ENCODE measurements around the gene USP3. TPM values are rescaled to one million over a fixed set of nuclear protein-coding genes. Genes with fewer than 3 reads are reported as not detected.
A peak's percentile ranks its signal among the peaks of the same experiment; 100 is the strongest.
"Not testable (repeated sequence)": the region's sequence is repeated elsewhere in the genome, so short reads cannot be mapped to it uniquely, and the experiment has no call there.

USP3 gene
- total RNA-seq, 1 donor from 2014 or later, result 83.2 TPM

GRCh38 chr15:63530752-63531299 is 26.4 kb downstream of the USP3 start:
- FAIRE-seq (no peak), DNase-seq (ENCODE audit: low read depth) (no peak)
- no peaks in the 10 kb centered on the region for H3K27me3 ChIP-seq (ENCODE audit: control insufficient read depth, insufficient read depth, low read length)
- no peak for TF ChIP-seq CTCF (IDR thresholded peaks at IDR 0.05; ENCODE audit: insufficient read depth, low read length, severe bottlenecking)
- no peaks in the 10 kb centered on the region for H3K36me3 ChIP-seq (ENCODE audit: control insufficient read depth, insufficient read depth, low read length)
- H3K4me3 ChIP-seq (ENCODE audit: low read depth, low read length), result no peak overlapping the region

GRCh38 chr15:63531586-63531985 is 27.2 kb downstream of the USP3 start:
- DNase-seq (ENCODE audit: low read depth) (no peak), FAIRE-seq (no peak)
- Histone ChIP-seq H3K27me3 (ENCODE audit: control insufficient read depth, insufficient read depth, low read length) (no peaks in the 10 kb centered on the region), H3K36me3 (ENCODE audit: control insufficient read depth, insufficient read depth, low read length) (no peaks in the 10 kb centered on the region), H3K4me3 (ENCODE audit: low read depth, low read length) (no peak overlapping the region)
- TF ChIP-seq CTCF (IDR thresholded peaks at IDR 0.05; ENCODE audit: insufficient read depth, low read length, severe bottlenecking), result peak; percentile 3

GRCh38 chr15:63532307-63532744 is 27.9 kb downstream of the USP3 start:
- FAIRE-seq (no peak), DNase-seq (ENCODE audit: low read depth) (no peak)
- H3K4me3 ChIP-seq (ENCODE audit: low read depth, low read length), result no peak overlapping the region
- H3K36me3 ChIP-seq (ENCODE audit: control insufficient read depth, insufficient read depth, low read length), result no peaks in the 10 kb centered on the region
- no peaks in the 10 kb centered on the region for H3K27me3 ChIP-seq (ENCODE audit: control insufficient read depth, insufficient read depth, low read length)
- no peak for TF ChIP-seq CTCF (IDR thresholded peaks at IDR 0.05; ENCODE audit: insufficient read depth, low read length, severe bottlenecking)

GRCh38 chr15:63534888-63535287 is 30.5 kb downstream of the USP3 start:
- H3K36me3 ChIP-seq (ENCODE audit: control insufficient read depth, insufficient read depth, low read length); DNase-seq (ENCODE audit: low read depth); H3K4me3 ChIP-seq (ENCODE audit: low read depth, low read length); H3K27me3 ChIP-seq (ENCODE audit: control insufficient read depth, insufficient read depth, low read length); FAIRE-seq: not testable (repeated sequence)

- DNase-seq (ENCODE audit: low read depth) (no peak), FAIRE-seq (no peak)
- Histone ChIP-seq H3K27me3 (ENCODE audit: control insufficient read depth, insufficient read depth, low read length) (no peaks in the 10 kb centered on the region), H3K4me3 (ENCODE audit: low read depth, low read length) (no peak overlapping the region), H3K36me3 (ENCODE audit: control insufficient read depth, insufficient read depth, low read length) (no peaks in the 10 kb centered on the region)
- no peak for TF ChIP-seq CTCF (IDR thresholded peaks at IDR 0.05; ENCODE audit: insufficient read depth, low read length, severe bottlenecking)
These were observed 31.3 kb downstream of the USP3 start for GRCh38 chr15:63535689-63536088.

GRCh38 chr15:63538876-63539275 is 34.5 kb downstream of the USP3 start:
- no peaks in the 10 kb centered on the region for H3K27me3 ChIP-seq (ENCODE audit: control insufficient read depth, insufficient read depth, low read length)
- no peak overlapping the region for H3K4me3 ChIP-seq (ENCODE audit: low read depth, low read length)
- no peak for TF ChIP-seq CTCF (IDR thresholded peaks at IDR 0.05; ENCODE audit: insufficient read depth, low read length, severe bottlenecking)
- no peak for DNase-seq (ENCODE audit: low read depth)
- no peak for FAIRE-seq
- H3K36me3 ChIP-seq (ENCODE audit: control insufficient read depth, insufficient read depth, low read length), result peaks cover 1% of the 10 kb centered on the region

All from bronchial epithelial cell (primary cell).